Activated T-helper 1 cell treated with Interleukin-2 at 50 U/mL for 16 hours (primary cell): ENCODE measurements around the gene DDIAS.
A peak's percentile ranks its signal among the peaks of the same experiment; 100 is the strongest.
"Not testable (repeated sequence)": the region's sequence is repeated elsewhere in the genome, so short reads cannot be mapped to it uniquely, and the experiment has no call there.

ENCODE experiments used
- DNase-seq: peaks from one replicate; pipeline ENCODE4 v3.0.0-alpha.2; 2020; ENCODE audit warnings: low read depth

Gene DDIAS, protein sequence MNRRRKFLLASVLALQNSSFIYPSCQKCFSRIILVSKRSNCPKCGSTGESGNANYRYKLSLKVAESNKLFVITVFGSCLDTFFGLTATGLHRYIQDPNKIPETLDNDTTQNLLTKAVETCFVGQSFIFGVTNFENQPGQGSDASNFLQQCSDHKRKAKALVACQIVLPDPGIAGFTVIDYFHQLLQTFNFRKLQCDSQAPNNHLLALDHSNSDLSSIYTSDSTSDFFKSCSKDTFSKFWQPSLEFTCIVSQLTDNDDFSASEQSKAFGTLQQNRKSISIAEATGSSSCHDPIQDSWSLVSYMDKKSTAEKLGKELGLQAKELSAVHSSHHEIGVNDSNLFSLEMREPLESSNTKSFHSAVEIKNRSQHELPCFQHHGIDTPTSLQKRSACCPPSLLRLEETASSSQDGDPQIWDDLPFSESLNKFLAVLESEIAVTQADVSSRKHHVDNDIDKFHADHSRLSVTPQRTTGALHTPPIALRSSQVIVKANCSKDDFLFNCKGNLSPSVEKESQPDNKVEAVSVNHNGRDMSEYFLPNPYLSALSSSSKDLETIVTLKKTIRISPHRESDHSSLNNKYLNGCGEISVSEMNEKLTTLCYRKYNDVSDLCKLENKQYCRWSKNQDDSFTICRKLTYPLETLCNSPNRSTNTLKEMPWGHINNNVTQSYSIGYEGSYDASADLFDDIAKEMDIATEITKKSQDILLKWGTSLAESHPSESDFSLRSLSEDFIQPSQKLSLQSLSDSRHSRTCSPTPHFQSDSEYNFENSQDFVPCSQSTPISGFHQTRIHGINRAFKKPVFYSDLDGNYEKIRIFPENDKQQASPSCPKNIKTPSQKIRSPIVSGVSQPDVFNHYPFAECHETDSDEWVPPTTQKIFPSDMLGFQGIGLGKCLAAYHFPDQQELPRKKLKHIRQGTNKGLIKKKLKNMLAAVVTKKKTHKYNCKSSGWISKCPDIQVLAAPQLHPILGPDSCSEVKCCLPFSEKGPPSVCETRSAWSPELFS

DNA sequence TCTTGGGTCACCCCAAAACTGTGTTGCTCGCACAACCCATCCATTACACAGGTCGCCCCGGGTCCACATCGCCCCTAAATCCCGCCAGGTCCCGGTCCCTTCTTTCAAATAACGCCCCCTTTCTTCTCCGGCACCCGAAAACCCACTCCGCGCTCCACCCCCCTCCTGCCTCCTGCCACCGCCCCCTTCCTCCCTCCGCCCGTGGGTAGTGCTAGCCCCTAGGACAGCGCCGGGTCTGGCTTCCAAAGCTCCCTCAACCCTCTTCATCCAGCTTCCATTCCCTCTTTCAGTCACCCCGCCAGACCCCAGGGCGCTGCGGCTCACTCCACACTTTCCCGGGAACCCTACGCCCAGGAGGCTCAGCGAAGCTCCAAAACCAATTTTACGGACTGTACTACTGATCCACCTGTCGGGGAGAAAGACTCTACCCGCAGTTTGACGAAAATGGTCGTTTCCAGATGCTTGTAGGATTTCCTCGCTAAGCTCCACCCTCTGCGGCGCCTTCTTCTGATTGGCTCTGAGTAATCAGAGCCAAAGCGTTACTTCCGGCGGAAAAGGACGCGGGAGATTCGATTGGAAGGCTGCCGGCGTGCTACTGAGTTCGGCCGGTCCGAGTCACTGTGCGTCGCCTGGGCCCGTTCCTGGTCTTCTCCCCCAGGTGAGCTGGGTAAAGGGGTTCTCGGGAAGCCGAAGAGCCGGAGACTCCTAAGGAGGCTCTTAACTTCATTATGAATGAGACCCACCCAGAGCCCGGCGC is at the start of gene DDIAS:
Gene DDIAS (plus strand): TSS at position 572 of the 757 bp plus-strand sequence. CDS start 13,003 bp downstream, outside the sequence.
- peak; percentile 87 for DNase-seq

DNA sequence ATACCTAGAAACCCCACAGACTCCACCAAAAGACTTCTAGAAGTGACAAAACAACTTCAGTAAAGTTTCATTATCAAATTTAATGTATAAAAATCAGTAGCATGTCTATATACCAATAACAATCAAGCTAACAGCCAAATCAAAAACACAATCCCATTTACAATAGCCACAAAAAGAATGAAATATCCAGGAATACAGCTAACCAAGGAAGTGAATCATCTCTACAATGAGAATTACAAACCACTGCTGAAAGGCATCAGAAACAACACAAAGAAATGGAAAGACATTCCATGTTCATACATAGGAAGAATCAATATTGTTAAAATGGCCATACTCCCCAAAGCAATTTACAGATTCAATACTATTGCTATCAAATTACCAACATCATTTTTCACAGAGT is 47.3 kb upstream of the DDIAS start:
- no peak for DNase-seq

DNA sequence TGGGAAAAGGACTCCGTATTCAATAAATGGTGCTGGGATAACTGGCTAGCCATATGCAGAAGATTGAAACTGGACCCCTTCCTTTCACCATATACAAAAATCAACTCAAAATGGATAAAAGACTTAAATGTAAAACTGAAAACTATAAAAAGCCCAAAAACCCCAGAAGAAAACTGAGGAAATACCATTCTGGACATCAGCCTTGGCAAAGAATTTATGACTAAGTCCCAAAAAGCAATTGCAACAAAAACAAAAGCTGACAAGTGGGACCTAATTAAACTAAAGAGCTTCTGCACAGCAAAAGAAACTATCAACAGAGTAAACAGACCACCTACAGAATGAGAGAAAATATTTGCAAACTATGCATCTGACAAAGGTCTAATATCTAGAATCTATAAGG is 46.6 kb upstream of the DDIAS start:
- DNase-seq, result not testable (repeated sequence)

DNA sequence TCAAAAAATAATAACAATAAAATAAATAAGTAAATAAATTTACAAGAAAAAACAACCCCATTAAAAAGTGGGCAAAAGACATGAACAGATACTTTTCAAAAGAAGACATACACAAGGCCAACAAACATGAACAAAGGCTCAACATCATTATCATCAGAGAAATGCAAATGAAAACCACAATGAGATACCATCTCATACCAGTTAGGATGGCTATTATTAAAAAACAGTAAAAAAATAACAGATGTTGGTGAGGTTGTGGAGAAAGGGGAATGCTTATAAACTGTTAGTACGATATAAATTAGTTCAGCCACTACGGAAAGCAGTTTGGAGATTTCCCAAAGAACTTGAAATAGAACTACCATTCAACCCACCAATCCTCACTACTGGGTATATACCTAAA is 45.9 kb upstream of the DDIAS start:
- no peak for DNase-seq

DNA sequence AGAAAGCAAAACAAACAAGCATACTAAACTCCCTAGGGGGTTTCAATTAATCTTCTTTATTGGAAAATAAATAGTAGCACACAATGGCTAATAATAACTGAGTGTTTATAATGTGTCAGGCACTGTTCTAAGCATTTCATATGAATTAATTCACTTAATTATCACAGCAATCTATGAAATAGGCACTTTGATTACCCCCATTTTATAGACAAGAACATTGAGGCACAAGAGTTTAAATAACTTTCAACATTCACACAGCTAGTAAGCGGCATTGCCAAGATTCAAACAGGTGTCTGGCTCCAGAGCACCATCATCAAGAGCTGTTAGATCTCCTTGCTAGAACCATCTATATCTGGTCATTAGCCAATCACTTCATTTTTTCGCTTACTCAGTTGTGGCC is 44.4 kb upstream of the DDIAS start:
- no peak for DNase-seq

DNA sequence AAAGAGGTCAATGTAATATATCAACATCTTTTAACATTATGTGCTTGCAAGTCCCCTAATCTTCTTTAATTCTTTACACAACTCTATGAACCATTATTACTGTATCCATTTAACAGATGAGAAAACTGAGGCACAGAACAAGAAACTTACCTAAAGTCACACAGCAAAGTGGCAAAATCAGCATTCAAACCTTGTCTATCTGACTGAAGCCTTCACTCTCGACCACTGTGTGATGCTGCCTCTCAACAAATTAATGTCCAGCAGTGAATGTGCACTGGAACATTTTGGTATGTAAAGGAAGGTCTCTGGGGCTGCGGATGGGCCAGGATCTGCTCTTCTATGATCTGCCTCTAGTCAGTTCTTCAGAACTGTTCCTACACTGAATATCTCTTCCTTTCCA is 43.4 kb upstream of the DDIAS start:
- DNase-seq, result no peak

DNA sequence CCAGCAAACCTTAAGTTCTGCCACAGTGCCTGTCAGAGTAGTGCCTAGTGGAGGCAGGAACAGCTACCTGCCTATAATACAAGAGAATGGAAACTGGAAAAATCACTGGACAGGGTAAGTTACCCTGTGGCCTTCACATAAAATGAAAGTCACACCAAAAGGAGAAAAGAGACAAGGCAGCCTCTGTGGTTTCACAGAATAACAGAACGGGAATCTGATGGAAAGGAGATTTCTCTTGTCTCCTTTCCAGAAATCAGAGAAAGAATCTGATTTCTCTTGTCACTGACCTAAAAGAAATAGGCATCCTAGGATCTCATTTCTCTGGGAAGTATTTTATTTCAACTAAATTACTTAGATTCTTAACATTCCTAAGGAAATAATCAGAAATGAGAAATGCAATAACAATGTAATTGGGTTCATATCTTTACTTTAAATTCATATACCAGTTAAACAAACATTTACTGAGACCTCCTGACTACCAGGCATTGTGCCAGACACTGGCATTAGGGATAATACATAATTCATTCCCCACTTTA is 42.9 kb upstream of the DDIAS start:
- no peak for DNase-seq

DNA sequence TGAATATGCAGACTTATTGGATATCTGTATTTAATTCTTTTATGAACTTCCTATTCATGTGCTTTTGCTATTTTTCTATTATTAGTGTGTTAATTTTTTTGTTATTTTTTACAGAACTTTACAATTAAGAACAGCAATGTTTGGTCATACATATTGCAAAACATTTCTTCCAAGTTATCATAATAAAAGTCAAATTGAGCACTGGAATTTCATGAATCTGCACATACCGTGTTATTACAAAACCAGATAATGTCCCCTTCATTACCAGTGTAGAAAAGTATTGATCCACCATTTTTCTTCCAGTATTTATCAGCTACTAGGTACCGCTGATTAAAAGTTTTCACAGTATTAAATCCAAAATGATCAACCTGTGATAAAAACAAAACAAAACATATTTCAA is 41.8 kb upstream of the DDIAS start:
- DNase-seq, result no peak

DNA sequence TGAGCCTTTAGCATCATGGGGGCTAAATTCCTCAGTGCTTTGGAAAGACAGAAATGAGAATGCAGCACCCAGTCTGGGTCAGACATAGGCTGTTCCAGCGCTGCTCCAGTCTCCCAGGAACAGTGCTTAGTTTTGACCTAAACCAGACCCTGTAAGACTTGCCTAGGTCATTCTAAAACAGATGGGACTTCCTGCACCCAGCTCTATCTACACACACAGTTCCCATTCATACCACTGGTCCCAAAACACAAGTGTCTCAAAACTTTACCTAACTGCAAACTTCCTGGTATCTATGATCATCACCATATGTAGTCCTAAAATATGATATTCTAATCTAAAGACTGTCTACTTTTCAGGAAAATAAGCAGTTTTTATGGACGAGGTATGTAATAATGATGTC is 39.2 kb upstream of the DDIAS start:
- DNase-seq, result no peak

DNA sequence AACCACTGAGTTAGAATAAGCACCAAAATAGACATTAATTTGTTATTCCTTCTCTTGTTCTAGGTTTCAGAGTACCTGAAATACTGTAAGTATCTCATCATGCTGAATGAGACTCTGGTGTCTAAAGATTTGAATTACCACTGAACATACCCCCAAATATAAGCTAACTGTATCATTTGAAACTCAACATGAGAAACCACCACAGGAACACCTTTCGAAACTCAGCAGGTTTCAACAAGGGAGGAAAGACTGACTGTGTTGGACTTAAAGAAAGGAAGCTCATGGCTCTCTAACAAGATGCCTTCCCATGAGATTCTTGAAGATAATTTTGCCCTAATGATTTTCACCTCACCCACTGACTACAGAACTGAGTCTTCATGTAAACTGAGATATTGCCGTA is 38.3 kb upstream of the DDIAS start:
- DNase-seq, result no peak

DNA sequence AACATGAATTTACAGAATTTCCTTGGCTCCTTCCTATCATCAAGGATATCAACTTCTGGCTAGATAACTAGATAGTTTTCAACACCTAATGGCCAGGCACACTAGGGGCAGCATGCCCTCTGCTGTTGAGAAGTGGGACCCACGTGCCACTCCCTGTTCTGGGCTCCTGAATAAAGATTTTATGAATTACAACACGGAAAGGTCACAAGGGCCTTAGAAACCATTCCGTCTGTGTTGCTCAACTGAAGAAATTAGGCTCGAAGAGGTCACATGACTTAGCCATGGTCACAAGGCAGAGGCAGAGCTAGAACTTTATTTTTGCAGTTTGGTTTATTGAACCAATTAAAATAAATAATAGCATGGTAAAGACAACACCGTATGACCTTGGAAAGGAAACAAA is 37.3 kb upstream of the DDIAS start:
- no peak for DNase-seq

DNA sequence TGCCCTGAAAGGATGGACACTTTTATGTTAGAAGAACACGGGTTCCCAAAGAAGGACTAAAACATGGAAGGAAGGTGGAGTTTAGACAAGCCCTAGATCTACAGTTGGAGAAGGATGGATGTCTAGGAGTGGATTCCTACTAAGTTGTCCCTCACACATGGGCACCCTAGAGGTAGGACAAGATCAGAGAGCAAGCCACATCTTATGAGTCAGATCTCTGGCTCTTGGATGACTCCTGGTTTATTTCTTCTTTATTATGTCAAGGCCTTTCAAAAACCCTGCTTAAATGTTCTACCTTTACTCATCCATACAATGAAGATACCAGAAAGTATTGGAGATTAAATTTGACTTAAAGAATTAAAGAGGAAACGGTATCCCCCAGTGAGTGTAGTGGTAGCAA is 35.7 kb upstream of the DDIAS start:
- no peak for DNase-seq

DNA sequence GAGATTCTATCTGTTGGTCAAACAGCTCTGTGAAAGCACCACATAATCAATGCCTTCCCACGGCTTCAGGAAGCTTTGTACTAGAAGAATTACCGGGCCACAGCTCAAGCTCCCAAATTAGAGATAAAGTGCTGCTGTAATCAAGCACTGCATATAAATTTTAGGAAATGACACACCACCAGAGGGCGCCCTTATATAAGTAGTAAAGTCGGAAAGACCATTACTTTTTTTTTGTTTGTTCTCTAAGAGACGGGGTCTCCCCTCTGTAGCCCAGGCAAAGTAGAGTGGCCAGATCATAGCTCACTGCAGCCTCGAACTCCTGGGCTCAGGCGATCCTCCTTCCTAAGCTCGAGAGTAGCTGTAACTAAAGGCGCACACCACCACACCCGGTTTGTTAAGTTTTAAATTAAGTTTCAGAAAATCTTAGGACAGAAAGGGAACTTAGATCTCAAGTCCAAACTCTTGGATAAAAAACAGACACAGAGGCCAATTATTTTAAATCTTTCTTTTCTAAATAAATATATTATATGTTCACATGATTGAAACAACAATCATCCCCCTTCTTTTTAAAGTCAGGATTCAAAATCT is 33.9 kb upstream of the DDIAS start:
- peak; percentile 36 for DNase-seq

DNA sequence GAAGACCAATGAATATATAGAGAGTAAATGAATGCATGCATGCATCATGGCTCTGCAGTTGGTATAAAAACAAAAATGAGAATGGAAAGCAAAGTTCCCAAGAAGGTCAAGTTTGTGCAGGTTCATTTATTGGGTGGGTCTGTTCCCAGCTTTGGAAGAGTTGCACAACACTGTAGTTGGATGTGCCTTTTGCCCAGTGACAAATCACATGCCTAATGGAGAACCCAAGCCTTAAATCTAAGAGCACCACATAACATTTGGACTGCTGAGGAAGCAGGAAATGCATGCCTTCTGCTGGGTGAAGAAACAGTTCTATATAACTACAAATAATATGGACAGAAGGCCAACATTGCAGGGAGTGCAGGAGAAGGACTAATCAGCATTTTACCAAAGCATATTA is 31.9 kb upstream of the DDIAS start:
- no peak for DNase-seq

DNA sequence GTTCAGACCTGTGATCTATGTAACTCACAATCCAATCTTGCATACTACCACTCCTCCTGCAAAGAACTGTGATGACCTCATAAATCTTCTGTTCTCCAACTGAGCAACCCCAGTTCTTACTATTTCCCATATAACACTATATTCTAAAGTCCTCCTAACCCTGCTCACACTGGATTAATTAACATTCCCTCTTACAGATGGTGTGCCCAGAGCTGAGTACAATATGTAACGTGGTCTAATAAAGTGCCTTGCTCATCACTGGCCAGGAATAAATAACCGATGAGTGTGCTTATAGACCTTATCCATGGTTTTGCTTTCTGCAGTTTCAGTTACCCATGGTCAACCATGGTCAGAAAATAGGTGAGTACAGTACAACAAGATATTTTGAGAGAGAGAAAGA is 29.9 kb upstream of the DDIAS start:
- DNase-seq, result no peak

DNA sequence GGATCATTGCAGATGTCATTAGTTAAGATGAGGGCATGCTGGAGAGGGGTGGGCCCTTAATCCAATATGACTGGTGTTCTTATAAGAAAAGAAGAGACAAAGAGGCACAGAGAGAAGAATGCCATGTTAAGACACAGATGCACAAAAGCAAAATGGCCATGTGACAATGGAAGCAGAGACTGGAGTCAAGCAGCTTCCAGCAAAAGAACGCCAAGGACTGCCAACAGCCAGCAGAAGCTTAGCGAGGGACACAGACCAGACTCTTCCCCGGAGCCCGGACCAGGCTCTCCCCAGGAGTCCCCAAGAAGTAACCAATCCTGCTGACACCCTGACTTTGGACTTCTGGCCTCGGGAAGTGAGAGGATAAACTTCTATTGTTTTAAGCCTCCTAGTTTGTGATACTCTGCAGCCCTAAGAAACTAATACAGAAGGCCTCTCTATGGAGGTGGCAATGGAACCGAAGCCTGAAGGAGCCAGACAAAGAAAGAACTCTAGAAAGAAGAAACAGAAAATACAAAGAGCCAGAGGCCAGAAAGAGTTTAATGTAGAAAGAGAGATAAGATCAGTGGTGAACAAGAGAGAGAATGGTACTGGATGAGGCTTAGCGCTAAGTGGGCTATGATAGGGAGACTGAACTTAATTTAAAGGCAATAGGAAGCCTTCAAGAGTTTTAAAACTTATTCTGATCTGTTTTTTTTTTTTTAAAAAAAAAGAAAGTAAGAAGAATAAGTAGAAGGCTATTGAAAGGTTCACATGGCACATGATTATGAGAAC is 29.0 kb upstream of the DDIAS start:
- no peak for DNase-seq

DNA sequence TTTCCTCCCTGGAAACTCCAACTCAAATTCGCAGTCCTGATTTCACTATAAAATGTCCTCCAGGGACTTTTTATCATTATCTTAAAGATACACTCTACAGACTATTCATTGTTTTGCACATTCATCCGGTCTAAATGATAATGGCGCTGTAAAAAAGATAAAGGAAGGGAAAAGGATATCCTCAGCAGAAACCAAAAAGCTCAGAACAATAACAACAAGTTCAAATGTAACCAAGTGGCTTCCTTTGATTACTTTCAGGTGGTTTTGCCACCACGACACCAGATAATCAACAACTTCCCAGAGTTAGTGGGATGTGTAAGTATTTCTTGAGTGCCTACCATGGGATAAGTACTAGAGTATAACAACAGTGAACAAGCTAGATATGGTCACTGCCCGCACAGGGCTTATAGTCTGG is 27.6 kb upstream of the DDIAS start:
- no peak for DNase-seq

DNA sequence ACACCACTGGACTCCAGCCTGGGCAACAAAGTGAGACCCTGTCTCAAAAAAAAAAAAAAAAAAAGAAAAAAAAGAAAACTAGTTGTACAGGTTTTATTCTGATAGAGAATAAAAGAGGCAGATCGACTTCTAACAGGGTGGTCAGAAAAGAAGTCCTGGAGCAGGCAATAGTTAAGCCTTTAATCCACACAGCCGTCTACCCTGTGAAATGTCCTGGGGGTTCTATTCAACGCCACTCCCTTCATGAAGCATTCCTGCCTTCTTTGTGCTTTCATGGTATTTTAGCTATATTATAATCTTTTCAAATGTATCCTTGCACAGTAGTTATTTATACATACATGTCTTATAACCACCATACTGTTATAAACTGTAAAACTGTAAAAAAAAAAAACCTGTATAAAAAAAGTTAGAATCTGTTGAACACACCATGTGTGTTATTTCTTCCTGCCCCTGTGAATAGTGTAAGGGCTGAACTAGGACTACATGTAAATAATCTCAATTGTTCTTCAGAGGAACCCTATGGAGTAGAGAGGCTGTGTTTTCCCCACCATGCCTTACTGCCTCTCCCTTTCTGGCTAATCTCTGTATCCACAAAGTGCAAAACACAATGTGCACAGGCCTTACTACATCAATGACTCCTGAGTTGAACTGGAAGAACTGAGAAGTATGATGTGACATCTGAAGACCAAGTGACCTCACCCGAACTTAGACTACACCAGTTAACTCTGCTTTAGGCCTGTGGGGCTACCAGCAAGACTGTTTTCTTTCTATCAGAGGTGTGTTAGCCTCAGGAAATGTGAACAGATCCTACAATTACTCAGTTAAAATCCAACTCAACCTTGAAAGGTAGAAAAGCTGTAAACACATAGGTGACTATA is 26.7 kb upstream of the DDIAS start:
- no peak for DNase-seq

DNA sequence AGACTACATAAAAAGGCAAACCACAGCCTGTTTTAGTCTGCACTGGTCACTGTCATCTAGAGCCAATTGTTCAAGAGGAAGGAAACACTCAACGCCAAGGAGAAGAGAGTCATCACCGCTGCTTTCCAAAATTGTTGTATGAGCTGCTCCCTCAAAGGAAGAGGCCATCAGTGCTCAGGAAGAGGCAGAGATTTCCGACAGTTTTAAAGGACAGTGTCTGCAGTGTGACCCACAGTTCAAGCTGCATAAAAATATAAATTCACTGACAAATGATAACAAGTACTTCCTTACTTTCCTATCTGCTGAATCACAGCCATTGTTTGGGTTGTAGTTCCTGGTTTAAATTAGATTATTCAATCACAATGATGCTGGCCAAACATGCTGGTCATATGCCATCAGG is 17.7 kb upstream of the DDIAS start:
- no peak for DNase-seq
